H1 (cell line): ENCODE results near the gene DEPDC1. TPM values are rescaled to one million over a fixed set of nuclear protein-coding genes. Genes with fewer than 3 reads are reported as not detected.

ENCODE experiments used
- ASH2L ChIP-seq: fragments of 200-600, 300-600 bp; sonication (generic); IDR thresholded peaks from one replicate; pipeline ENCODE4 v1.7.1; 2017; ENCODE audit warnings: low read length
- MAFK ChIP-seq: IDR thresholded peaks from 2 replicates; pipeline ENCODE4 v1.6.1; 2012; ENCODE audit warnings: low read depth, mild to moderate bottlenecking, improper control_type of control experiment, low read length
- SIX5 ChIP-seq: IDR thresholded peaks from 2 replicates; pipeline ENCODE4 v1.6.1; 2011; ENCODE audit warnings: mild to moderate bottlenecking, low read depth, low read length
- YY1 ChIP-seq: IDR thresholded peaks from 2 replicates; pipeline ENCODE4 v1.6.1; 2011; ENCODE audit warnings: low read depth, mild to moderate bottlenecking, low read length
- ZNF274 ChIP-seq: IDR thresholded peaks from 2 replicates; pipeline ENCODE4 v1.7.0; 2012; ENCODE audit warnings: low read length, borderline replicate concordance; ENCODE audit errors: extremely low read depth
- polyA plus RNA-seq, 7 experiments: library from polyadenylated mRNA; depleted of rRNA in 3 of 7; stranded (reverse) in 5 of 7; unstranded in 2 of 7; fragments of >200 nt in 5 of 7; fragments of 200-250 nt in 2 of 7; gene quantifications; 1 replicate in 5 of 7; 2 replicates in 1 of 7; 4 replicates in 1 of 7; pipeline versions ENCODE4 v1.2.1 to v1.2.3, GENCODE V29; 2011 to 2013; ENCODE audit warnings: missing spikeins in 2 of 7, mixed read lengths in 2 of 7
- total RNA-seq: library from RNA; stranded (reverse); fragmentation: NEBNext Ultra II Directional; extraction: Animal tissue kit (Norgen Biotek cat#: 25700); gene quantifications from 2 replicates; pipeline ENCODE4 v1.2.1, GENCODE V29; 2021
- TF ChIP-seq, protein P1 (sequence below): fragments of 300-600 bp; sonication (generic); IDR thresholded peaks from 2 replicates; pipeline ENCODE4 v1.7.1; 2012; ENCODE audit warnings: low read length, moderate library complexity, mild to moderate bottlenecking, inconsistent platforms; ENCODE audit not compliant: insufficient replicate concordance

The DEPDC1 gene
- total and polyA plus RNA-seq, 2 of the 8 experiments (the other 6 are each of a cell fraction or from before 2014, with no cell fraction given), result 5.5 to 46.5 TPM

DNA sequence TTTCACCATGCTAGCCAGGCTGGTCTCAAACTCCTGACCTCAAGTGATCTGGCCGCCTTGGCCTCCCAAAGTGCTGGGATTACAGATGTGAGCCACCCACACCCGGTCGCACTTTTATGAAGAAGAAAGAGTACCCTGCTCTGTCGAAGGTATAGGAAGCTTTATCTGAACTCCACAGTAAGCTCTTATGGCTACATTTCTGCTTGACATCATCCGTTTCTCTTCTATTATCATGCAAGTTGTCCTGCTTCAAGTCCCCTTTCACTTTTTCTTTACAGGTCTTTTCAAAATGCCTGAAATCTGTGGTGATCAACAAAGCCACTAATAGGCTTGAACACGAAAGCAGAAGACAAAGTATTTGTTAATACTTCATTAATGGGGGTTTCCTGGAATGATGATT lies 51.2 kb downstream of the DEPDC1 start (continued):
- TF ChIP-seq, protein P1, sequence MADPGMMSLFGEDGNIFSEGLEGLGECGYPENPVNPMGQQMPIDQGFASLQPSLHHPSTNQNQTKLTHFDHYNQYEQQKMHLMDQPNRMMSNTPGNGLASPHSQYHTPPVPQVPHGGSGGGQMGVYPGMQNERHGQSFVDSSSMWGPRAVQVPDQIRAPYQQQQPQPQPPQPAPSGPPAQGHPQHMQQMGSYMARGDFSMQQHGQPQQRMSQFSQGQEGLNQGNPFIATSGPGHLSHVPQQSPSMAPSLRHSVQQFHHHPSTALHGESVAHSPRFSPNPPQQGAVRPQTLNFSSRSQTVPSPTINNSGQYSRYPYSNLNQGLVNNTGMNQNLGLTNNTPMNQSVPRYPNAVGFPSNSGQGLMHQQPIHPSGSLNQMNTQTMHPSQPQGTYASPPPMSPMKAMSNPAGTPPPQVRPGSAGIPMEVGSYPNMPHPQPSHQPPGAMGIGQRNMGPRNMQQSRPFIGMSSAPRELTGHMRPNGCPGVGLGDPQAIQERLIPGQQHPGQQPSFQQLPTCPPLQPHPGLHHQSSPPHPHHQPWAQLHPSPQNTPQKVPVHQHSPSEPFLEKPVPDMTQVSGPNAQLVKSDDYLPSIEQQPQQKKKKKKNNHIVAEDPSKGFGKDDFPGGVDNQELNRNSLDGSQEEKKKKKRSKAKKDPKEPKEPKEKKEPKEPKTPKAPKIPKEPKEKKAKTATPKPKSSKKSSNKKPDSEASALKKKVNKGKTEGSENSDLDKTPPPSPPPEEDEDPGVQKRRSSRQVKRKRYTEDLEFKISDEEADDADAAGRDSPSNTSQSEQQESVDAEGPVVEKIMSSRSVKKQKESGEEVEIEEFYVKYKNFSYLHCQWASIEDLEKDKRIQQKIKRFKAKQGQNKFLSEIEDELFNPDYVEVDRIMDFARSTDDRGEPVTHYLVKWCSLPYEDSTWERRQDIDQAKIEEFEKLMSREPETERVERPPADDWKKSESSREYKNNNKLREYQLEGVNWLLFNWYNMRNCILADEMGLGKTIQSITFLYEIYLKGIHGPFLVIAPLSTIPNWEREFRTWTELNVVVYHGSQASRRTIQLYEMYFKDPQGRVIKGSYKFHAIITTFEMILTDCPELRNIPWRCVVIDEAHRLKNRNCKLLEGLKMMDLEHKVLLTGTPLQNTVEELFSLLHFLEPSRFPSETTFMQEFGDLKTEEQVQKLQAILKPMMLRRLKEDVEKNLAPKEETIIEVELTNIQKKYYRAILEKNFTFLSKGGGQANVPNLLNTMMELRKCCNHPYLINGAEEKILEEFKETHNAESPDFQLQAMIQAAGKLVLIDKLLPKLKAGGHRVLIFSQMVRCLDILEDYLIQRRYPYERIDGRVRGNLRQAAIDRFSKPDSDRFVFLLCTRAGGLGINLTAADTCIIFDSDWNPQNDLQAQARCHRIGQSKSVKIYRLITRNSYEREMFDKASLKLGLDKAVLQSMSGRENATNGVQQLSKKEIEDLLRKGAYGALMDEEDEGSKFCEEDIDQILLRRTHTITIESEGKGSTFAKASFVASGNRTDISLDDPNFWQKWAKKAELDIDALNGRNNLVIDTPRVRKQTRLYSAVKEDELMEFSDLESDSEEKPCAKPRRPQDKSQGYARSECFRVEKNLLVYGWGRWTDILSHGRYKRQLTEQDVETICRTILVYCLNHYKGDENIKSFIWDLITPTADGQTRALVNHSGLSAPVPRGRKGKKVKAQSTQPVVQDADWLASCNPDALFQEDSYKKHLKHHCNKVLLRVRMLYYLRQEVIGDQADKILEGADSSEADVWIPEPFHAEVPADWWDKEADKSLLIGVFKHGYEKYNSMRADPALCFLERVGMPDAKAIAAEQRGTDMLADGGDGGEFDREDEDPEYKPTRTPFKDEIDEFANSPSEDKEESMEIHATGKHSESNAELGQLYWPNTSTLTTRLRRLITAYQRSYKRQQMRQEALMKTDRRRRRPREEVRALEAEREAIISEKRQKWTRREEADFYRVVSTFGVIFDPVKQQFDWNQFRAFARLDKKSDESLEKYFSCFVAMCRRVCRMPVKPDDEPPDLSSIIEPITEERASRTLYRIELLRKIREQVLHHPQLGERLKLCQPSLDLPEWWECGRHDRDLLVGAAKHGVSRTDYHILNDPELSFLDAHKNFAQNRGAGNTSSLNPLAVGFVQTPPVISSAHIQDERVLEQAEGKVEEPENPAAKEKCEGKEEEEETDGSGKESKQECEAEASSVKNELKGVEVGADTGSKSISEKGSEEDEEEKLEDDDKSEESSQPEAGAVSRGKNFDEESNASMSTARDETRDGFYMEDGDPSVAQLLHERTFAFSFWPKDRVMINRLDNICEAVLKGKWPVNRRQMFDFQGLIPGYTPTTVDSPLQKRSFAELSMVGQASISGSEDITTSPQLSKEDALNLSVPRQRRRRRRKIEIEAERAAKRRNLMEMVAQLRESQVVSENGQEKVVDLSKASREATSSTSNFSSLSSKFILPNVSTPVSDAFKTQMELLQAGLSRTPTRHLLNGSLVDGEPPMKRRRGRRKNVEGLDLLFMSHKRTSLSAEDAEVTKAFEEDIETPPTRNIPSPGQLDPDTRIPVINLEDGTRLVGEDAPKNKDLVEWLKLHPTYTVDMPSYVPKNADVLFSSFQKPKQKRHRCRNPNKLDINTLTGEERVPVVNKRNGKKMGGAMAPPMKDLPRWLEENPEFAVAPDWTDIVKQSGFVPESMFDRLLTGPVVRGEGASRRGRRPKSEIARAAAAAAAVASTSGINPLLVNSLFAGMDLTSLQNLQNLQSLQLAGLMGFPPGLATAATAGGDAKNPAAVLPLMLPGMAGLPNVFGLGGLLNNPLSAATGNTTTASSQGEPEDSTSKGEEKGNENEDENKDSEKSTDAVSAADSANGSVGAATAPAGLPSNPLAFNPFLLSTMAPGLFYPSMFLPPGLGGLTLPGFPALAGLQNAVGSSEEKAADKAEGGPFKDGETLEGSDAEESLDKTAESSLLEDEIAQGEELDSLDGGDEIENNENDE, result no peak
- TF ChIP-seq MAFK (no peak), SIX5 (no peak), ZNF274 (no peak), YY1 (no peak), ASH2L (no peak)
